KMS-11 (cell line): ENCODE measurements around the gene ABCA4.

ENCODE experiments used
- H2AFZ ChIP-seq: fragments of 200-600 bp; sonication (generic); 2 replicates; pipeline ENCODE4 v1.6.1; 2016; ENCODE audit warnings: antibody characterized with exemption, mixed run types, low read depth
- H3K27ac ChIP-seq: fragments of 200-600 bp; sonication (generic); 2 replicates; pipeline ENCODE4 v1.6.1; 2016; ENCODE audit warnings: mild to moderate bottlenecking, mixed run types
- H3K27me3 ChIP-seq: fragments of 200-600 bp; sonication (generic); 2 replicates; pipeline ENCODE4 v1.6.1; 2017; ENCODE audit warnings: mild to moderate bottlenecking, low read depth, mixed run types, moderate library complexity; ENCODE audit not compliant: insufficient read depth
- H3K36me3 ChIP-seq: fragments of 200-600 bp; sonication (generic); 2 replicates; pipeline ENCODE4 v1.6.1; 2017; ENCODE audit warnings: mild to moderate bottlenecking, mixed run types; ENCODE audit not compliant: insufficient read depth
- H3K4me1 ChIP-seq: fragments of 200-600 bp; sonication (generic); 2 replicates; pipeline ENCODE4 v1.6.1; 2016; ENCODE audit warnings: mild to moderate bottlenecking, low read depth, mixed run types; ENCODE audit not compliant: poor library complexity, severe bottlenecking
- H3K4me2 ChIP-seq: fragments of 200-600 bp; sonication (generic); 2 replicates; pipeline ENCODE4 v1.7.0; 2016; ENCODE audit warnings: mild to moderate bottlenecking, mixed run types
- H3K4me3 ChIP-seq: fragments of 200-600 bp; sonication (generic); IDR thresholded peaks from 2 replicates; pipeline ENCODE4 v1.6.1; 2017; ENCODE audit warnings: low read depth, low read length, mixed read lengths; ENCODE audit not compliant: insufficient read depth
- H3K79me2 ChIP-seq: fragments of 200-600 bp; sonication (generic); 2 replicates; pipeline ENCODE4 v1.6.1; 2016; ENCODE audit warnings: low read depth, mixed run types; ENCODE audit not compliant: insufficient read depth
- H3K9ac ChIP-seq: fragments of 200-600 bp; sonication (generic); 2 replicates; pipeline ENCODE4 v1.6.1; 2016; ENCODE audit warnings: mild to moderate bottlenecking, mixed run types
- H4K20me1 ChIP-seq: fragments of 200-600 bp; sonication (generic); 2 replicates; pipeline ENCODE4 v1.6.1; 2016; ENCODE audit warnings: mild to moderate bottlenecking, mixed run types; ENCODE audit not compliant: insufficient read depth
- TF ChIP-seq, protein P1 (sequence below): fragments of 200-600 bp; sonication (generic); conservative IDR thresholded peaks from 2 replicates; pipeline ENCODE4 v1.6.1; 2017; ENCODE audit warnings: low read depth, mild to moderate bottlenecking, antibody characterized with exemption, low read length, moderate library complexity, mixed read lengths

ABCA4 gene

DNA sequence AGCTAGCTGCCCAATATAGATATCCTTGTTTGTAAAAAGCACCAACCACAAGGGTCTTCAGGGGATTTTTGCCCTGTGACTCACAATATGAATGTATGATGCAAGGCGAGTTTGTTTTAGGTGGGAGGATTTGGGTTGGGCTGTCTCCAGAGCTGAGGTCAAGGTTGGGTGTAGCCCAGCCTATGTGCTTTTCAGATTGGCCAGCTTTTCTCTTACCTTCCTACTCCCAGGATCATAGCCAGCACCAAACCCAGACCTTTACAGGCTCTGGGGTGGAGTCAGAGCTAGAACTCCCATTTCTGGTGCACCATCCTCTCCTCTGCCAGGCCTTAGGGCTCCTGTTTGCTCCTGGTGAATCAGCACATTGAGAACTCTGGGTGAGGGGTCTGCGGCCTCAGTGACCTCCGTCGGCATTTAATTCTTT is 156.2 kb downstream of the ABCA4 start:
- no peaks in the 10 kb centered on the region for H3K79me2 ChIP-seq
- no peak overlapping the region for H3K27ac ChIP-seq
- H2AFZ ChIP-seq: no peak overlapping the region
- no peaks in the 10 kb centered on the region for H3K36me3 ChIP-seq
- H3K4me3 ChIP-seq: no peak overlapping the region
- no peaks in the 10 kb centered on the region for H3K4me1 ChIP-seq
- H3K27me3 ChIP-seq: no peaks in the 10 kb centered on the region
- TF ChIP-seq, protein P1, sequence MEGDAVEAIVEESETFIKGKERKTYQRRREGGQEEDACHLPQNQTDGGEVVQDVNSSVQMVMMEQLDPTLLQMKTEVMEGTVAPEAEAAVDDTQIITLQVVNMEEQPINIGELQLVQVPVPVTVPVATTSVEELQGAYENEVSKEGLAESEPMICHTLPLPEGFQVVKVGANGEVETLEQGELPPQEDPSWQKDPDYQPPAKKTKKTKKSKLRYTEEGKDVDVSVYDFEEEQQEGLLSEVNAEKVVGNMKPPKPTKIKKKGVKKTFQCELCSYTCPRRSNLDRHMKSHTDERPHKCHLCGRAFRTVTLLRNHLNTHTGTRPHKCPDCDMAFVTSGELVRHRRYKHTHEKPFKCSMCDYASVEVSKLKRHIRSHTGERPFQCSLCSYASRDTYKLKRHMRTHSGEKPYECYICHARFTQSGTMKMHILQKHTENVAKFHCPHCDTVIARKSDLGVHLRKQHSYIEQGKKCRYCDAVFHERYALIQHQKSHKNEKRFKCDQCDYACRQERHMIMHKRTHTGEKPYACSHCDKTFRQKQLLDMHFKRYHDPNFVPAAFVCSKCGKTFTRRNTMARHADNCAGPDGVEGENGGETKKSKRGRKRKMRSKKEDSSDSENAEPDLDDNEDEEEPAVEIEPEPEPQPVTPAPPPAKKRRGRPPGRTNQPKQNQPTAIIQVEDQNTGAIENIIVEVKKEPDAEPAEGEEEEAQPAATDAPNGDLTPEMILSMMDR: no peak
- no peak overlapping the region for H3K9ac ChIP-seq
- H4K20me1 ChIP-seq: no peaks in the 10 kb centered on the region
- H3K4me2 ChIP-seq: no peak overlapping the region

DNA sequence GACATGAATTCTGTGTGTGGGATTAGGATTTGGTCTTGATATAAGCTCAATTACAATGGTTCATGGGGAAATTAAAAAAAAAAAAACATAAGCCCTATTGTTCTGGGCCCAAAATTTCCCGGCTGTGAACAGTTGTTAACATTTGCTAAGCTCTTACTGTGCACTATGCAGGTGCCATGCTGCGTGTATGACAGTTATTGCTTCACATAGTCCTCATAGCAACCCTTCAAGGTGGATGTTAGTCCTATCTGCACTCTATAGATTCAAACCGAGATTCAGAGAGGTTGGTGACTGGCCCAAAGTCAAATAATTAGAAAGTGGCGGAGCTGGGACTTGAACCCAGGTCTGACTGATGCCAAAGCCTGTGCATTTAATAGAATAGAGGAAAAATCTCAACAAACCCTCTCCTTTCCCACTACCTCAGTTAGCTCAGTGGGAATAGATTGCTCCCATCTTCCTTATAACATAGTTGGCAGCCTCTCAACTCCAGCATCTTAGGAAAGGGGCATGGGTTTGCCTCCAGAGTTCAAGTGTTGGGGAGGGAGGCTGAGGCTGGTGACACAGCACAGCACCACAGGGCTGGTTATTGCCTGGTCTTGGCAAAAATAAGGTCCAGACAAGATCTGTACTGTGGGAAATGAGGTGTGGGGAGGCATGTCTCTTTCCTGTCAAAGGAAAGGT is 156.7 kb downstream of the ABCA4 start:
- no peaks in the 10 kb centered on the region for H4K20me1 ChIP-seq
- H3K4me3 ChIP-seq: no peak overlapping the region
- no peaks in the 10 kb centered on the region for H3K4me1 ChIP-seq
- H3K9ac ChIP-seq: no peak overlapping the region
- H3K79me2 ChIP-seq: no peaks in the 10 kb centered on the region
- no peaks in the 10 kb centered on the region for H3K27me3 ChIP-seq
- H3K36me3 ChIP-seq: no peaks in the 10 kb centered on the region
- H3K27ac ChIP-seq: no peak overlapping the region
- H3K4me2 ChIP-seq: no peak overlapping the region
- H2AFZ ChIP-seq: no peak overlapping the region
- TF ChIP-seq, protein P1: no peak

DNA sequence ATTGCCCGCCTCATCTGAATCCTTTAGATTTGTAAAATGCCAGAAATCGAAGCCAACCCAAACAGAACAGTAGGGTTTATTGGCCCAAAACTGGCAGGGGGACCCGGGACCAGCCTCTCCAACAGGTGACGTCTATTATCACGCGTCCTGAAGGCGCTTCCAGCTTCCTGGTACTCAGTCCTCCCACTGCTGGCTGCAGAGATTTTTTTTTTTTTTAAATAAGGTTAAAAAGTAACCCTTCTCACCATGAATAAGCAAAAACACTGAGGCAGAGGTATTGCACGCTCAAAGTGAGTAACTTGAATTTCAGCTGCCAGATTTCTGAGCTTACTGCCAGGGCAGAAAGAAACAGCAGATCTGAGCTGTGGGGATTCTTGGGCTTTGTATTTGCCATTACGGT is 157.4 kb downstream of the ABCA4 start:
- H3K27ac ChIP-seq: no peak overlapping the region
- H2AFZ ChIP-seq: no peak overlapping the region
- TF ChIP-seq, protein P1: no peak
- H3K27me3 ChIP-seq: no peaks in the 10 kb centered on the region
- H3K4me1 ChIP-seq: no peaks in the 10 kb centered on the region
- no peak overlapping the region for H3K9ac ChIP-seq
- H3K4me3 ChIP-seq: no peak overlapping the region
- H3K36me3 ChIP-seq: no peaks in the 10 kb centered on the region
- no peaks in the 10 kb centered on the region for H3K79me2 ChIP-seq
- no peak overlapping the region for H3K4me2 ChIP-seq
- no peaks in the 10 kb centered on the region for H4K20me1 ChIP-seq

GRCh38 chr1:93961906-93962305 is 159.0 kb downstream of the ABCA4 start:
- TF ChIP-seq, protein P1: no peak
- no peaks in the 10 kb centered on the region for H3K79me2 ChIP-seq
- H3K4me1 ChIP-seq: no peaks in the 10 kb centered on the region
- H3K4me2 ChIP-seq: no peak overlapping the region
- H2AFZ ChIP-seq: no peak overlapping the region
- no peaks in the 10 kb centered on the region for H3K36me3 ChIP-seq
- no peaks in the 10 kb centered on the region for H3K27me3 ChIP-seq
- no peak overlapping the region for H3K27ac ChIP-seq
- no peaks in the 10 kb centered on the region for H4K20me1 ChIP-seq
- H3K4me3 ChIP-seq: no peak overlapping the region
- no peak overlapping the region for H3K9ac ChIP-seq
